NCI-H510A treated with DMSO at 0.1 percent for 48 hours (cell line): ENCODE results near the gene KRTAP5-11.
A peak's percentile ranks its signal among the peaks of the same experiment; 100 is the strongest.
"Not testable (repeated sequence)": the region's sequence is repeated elsewhere in the genome, so short reads cannot be mapped to it uniquely, and the experiment has no call there.

ENCODE experiments used
- DNase-seq: peaks from one replicate; lab custom pipeline; 2025; lab: John Stamatoyannopoulos, UW

KRTAP5-11 gene, protein sequence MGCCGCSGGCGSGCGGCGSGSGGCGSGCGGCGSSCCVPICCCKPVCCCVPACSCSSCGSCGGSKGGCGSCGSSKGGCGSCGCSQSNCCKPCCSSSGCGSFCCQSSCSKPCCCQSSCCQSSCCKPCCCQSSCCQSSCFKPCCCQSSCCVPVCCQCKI

DNA sequence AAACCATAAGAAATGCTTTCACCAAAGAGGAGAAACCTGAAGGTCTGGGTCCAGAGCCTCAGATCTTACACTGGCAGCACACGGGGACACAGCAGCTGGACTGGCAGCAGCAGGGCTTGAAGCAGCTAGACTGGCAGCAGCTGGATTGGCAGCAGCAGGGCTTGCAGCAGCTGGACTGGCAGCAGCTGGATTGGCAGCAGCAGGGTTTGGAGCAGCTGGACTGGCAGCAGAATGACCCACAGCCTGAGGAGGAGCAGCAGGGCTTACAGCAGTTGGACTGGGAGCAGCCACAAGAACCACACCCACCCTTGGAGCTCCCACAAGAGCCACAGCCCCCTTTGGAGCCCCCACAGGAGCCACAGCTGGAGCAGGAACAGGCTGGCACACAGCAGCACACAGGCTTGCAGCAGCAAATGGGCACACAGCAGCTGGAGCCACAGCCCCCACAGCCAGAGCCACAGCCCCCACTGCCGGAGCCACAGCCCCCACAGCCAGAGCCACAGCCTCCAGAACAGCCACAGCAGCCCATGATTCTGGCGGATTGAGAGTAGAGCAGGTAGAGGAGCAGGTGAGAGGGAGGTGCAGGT lies at the start of gene KRTAP5-11:
Gene KRTAP5-11 (minus strand): TSS at position 567 of the 587 bp plus-strand sequence. CDS start 38 bp downstream, at position 529.
- DNase-seq, result no peak

DNA sequence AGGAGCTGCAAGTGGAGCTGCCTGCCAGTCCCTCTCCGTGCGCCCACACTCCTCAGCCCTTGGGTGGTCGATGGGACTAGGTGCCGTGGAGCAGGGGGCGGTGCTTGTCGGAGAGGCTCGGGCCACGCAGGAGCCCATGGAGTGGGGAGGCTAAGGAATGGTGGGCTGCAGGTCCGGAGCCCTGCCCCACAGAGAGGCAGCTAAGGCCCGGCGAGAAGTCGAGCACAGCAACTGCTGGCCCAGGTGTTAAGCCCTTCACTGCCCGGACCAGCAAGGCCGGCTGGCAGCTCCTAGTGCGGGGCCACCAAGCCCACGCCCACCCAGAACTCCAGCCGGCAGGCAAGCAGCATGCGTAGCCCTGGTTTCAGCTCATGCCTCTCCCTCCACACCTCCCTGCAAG lies 48.9 kb upstream of the KRTAP5-11 start:
- not testable (repeated sequence) for DNase-seq

GRCh38 chr11:71630071-71630470 lies 47.4 kb upstream of the KRTAP5-11 start:
- peak; percentile 4 for DNase-seq

- not testable (repeated sequence) for DNase-seq
Observed at GRCh38 chr11:71628943-71629342, 46.3 kb upstream of the KRTAP5-11 start.

DNA sequence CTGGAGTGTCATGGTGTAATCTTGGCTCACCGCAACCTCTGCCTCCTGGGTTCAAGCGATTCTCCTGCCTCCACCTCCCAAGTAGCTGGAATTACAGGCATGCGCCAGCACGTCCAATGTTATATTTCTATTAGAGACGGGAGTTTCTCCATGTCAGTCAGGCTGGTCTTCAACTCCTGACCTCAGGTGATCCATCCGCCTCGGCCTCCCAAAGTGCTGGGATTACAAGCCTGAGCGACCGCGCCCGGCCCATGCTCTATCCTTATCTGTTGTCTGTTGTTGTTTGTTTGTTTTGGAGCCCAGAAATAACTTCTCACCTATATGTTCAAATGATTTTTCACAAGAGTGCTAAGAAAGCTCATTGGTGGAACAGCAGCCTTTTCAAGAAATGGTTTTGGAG lies 40.6 kb upstream of the KRTAP5-11 start:
- DNase-seq, result not testable (repeated sequence)

- DNase-seq, result not testable (repeated sequence)
Observed at GRCh38 chr11:71622561-71622960, 39.9 kb upstream of the KRTAP5-11 start.

- DNase-seq, result peak; percentile 5
Observed at GRCh38 chr11:71615003-71615402, 32.3 kb upstream of the KRTAP5-11 start.

DNA sequence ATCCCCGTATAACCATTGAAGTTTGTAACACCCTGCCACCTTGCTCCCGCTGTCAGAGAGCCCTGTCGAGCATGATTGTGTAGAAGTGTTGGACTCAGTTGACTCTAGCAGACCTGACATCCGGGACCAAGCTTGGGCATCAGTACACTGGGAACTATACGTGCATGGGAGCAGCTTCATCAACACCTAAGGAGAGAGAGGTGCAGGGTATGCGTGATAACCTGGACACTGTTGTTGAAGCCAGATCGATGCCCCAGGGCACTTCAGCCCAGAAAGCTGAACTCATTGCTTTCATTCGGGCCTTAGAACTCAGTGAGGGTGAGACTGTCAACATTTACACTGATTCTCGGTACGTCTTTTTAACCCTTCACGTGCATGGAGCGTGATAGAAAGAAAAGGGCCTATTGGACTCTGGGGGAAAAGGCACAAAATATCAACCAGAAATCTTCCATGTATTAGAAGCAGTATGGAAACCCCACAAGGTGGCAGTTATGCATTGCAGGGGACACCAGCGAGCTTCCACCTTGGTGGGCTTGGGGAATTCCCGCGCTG lies 31.8 kb upstream of the KRTAP5-11 start:
- DNase-seq, result not testable (repeated sequence)

GRCh38 chr11:71613931-71614330 lies 31.3 kb upstream of the KRTAP5-11 start:
- not testable (repeated sequence) for DNase-seq

DNA sequence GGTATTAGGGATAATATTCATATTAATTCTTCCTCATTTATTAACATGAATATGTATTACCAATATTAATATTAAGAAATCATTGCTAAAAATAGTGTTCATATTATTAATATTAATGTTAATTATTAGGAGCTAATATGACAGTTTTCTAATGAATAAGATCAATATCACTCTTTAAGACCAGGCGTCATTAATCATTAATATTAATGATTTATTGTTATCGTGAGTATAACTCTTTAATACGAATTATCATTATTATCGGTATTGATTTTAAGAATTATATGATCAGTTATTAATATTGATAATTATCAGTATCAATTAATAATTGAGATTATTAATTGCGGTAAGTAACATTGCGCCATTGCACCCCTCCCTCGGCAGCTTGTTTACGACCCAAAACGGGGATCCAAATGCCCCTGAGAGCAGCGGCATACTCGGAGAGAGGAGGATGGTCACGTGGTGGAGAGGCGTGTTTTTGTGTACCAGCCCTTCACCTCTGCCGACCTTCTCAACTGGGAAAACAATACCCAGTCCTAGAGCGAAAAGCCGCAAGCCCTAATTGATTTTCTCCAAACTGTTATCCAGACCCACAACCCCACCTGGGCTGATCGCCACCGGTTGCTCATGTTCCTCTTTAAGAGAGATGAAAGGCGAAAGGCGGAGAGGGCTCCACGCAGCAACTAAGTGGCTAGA lies 28.7 kb upstream of the KRTAP5-11 start:
- not testable (repeated sequence) for DNase-seq

DNA sequence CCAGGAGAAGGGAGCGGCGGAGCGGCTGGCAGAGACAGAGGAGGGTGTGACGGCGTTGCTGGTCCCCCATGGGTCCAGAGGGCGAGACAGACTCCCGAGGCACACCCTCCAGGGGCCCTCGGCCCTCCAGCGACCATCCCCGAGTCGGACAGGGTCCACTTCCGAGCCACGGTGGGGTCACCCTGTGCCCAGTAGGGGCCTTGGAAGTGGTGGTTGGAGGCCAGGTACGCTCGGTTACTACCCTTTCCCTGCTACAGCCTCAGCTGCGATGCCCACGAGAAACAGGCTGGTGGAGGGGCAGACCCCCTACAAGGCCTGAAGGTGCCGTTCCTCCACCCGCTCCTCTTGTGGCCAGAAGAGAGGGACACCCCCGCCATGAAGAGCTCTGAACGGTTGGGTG lies 25.6 kb upstream of the KRTAP5-11 start:
- not testable (repeated sequence) for DNase-seq

- DNase-seq, result not testable (repeated sequence)
Observed at GRCh38 chr11:71607520-71608216, 25.0 kb upstream of the KRTAP5-11 start.

DNA sequence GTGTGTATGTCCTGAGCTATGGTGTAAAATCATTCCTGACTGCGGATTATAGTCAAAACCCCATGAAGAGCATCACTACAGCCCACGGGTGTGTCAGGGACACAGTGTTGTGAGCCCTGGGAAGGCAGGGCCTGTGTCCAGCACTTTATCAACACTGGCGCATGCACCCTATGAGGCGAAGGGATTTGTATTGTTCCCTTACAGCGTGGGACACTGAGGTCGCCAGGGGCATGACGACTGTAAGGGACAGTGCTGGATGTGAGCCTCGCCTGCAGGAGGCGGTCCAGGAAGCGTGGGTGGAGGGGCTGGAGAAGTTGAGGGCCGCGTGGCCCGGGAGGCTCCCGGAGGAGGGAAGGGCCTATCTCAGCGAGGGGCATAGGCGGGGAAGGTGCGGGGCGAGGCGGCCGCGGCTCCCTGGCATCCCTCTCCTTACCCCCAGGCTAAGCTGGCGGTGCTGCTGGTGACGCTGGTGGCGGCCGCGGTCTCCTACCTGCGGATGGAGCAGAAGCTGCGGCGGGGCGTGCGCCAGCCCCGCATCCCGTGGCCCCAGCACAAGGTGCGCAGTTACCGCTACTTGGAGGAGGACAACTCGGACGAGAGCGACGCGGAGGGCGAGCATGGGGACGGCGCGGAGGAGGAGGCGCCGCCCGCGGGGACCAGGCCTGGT lies 24.3 kb upstream of the KRTAP5-11 start:
- DNase-seq, result not testable (repeated sequence)

GRCh38 chr11:71604798-71605488 lies 22.3 kb upstream of the KRTAP5-11 start:
- not testable (repeated sequence) for DNase-seq

DNA sequence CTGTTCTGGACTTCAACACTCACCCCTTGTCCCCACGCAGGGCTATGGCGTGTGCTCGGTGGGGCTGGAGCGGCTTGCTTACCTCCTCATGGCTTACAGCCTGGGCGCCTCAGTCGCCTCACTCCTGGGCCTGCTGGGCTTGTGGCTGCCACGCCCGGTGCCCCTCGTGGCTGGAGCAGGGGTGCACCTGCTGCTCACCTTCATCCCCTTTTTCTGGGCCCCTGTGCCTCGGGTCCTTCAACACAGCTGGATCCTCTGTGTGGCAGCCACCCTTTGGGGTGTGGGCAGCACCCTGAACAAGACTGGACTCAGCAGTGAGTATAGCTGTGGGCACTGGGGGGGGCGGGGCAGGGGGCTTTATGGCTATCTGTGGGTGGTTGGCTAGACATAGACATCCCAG lies 20.5 kb upstream of the KRTAP5-11 start:
- DNase-seq, result not testable (repeated sequence)

DNA sequence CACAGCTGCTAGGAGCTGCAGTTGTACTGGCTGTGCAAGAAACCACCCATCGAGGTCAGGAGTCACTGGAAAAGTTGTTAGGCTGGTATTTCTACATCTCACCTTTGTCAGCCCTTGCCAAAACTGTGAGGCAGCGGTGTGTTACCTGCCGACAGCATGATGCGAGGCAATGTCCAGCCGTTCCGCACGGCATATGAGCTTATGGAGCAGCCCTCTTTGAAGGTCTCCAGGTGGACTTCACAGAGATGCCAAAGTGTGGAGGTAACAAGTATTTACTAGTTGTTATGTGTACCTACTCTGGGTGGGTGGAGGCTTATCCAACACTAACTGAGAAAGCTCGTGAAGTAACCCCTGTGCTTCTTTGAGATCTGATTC lies 6.9 kb upstream of the KRTAP5-11 start:
- not testable (repeated sequence) for DNase-seq

DNA sequence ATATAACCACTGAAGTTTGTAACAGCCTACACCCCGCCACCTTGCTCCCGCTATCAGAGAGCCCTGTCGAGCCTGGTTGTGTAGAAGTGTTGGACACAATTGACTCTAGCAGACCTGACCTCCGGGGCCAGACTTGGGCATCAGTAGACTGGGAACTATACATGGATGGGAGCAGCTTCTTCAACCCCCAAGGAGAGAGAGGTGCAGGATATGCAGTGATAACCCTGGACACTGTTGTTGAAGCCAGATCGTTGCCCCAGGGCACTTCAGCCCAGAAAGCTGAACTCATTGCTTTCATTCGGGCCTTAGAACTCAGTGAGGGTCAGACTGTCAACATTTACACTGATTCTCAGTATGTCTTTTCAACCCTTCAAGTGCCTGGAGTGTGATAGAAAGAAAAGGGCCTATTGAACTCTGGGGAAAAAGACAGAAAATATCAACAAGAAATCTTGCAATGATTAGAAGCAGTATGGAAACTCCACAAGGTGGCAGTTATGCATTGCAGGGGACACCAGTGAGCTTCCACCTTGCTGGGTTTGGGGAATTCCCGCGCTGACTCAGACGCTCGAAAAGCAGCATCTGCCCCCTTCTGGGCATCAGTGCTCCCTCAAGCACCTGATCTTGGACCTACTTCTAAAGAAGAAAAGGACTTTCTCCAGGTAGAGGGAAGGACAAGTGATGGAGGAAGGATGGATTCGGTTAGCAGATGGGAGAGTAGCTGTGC lies 6.3 kb upstream of the KRTAP5-11 start:
- peak; percentile 3 for DNase-seq

DNA sequence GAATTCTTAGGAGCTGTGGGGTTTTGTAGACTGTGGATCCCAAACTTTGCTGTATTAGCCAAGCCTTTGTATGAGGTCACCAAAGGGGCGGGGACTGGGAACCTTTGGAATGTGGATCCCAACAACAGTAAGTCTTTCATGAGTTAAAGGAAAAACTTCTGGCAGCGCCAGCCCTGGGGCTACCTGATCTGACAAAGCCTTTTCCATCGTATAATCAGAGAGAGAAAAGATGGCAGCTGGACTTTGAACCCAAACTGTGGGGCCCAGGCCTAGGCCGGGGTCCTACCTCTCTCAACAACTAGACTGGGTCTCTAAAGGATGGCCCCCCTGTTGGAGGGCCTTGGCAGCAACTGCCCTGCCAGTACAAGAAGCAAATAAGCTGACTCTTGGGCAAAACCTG lies 5.6 kb upstream of the KRTAP5-11 start:
- DNase-seq, result not testable (repeated sequence)

- not testable (repeated sequence) for DNase-seq
Observed at GRCh38 chr11:71585673-71586072, 3.0 kb upstream of the KRTAP5-11 start.

DNA sequence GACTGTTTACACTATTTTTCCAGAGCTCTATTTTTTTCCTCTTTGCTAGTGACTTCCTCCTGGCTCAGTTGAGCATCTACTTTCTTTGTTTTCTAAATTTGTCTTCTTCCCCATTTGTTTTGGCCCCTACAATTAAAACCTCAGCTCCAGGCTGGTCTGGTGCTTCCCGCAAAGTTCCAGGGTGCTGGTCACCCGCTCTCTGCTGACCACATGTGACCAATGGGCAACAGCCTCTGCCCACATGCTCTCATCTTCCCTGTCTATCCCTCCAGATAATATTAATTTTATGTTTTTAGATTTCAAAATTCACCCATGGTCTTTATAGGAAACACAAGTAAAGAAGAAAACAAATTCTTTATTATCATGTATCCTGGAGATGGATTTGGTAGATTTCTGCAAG lies 294 bp upstream of the KRTAP5-11 start:
- DNase-seq, result not testable (repeated sequence)
